HepG2 (cell line): ENCODE data around the gene CDK3. TPM values are rescaled to one million over a fixed set of nuclear protein-coding genes. Genes with fewer than 3 reads are reported as not detected.

Source experiments
- ATF3 ChIP-seq: sonication (generic); formaldehyde crosslinking; IDR thresholded peaks from 2 replicates; pipeline ENCODE4 v1.4.0; 2020; ENCODE audit warnings: missing genetic modification reagents
- EZH2 ChIP-seq: conservative IDR thresholded peaks from 2 replicates; pipeline ENCODE4 v1.6.1; 2012; ENCODE audit warnings: mild to moderate bottlenecking, low read depth, low read length, moderate library complexity
- FOXM1 ChIP-seq: sonication (generic); formaldehyde crosslinking; IDR thresholded peaks from 2 replicates; pipeline ENCODE4 v1.5.0; 2020; ENCODE audit warnings: missing genetic modification reagents
- HNF1A ChIP-seq, 2 experiments: sonication (generic) in 1 of 2; formaldehyde crosslinking in 1 of 2; IDR thresholded peaks; 2 replicates each; pipeline versions ENCODE4 v1.4.0 to v1.6.1; 2016 to 2020; ENCODE audit warnings: borderline replicate concordance in 1 of 2, low read depth in 1 of 2, mild to moderate bottlenecking in 1 of 2, missing genetic modification reagents in 1 of 2
- ISX ChIP-seq: sonication (generic); formaldehyde crosslinking; conservative IDR thresholded peaks from 2 replicates; pipeline ENCODE4 v1.5.0; 2020; ENCODE audit warnings: missing genetic modification reagents
- KLF15 ChIP-seq: sonication (generic); formaldehyde crosslinking; IDR thresholded peaks from 2 replicates; pipeline ENCODE4 v1.8.1; 2023; ENCODE audit warnings: borderline replicate concordance, mild to moderate bottlenecking, inconsistent platforms, missing genetic modification reagents, mixed read lengths
- KLF6 ChIP-seq: IDR thresholded peaks from 2 replicates; pipeline ENCODE4 v1.8.0; 2016; ENCODE audit warnings: missing biosample characterization, missing genetic modification reagents
- KMT2A ChIP-seq: sonication (generic); formaldehyde crosslinking; IDR thresholded peaks from 2 replicates; pipeline ENCODE4 v1.4.0; 2020; ENCODE audit warnings: missing genetic modification reagents
- MAX ChIP-seq: IDR thresholded peaks from 2 replicates; pipeline ENCODE4 v1.6.1; 2012; ENCODE audit warnings: inconsistent platforms
- MEIS2 ChIP-seq: sonication (generic); formaldehyde crosslinking; IDR thresholded peaks from 2 replicates; pipeline ENCODE4 v1.9.0; 2021; ENCODE audit warnings: mild to moderate bottlenecking, missing genetic modification reagents
- SMC3 ChIP-seq: IDR thresholded peaks from 2 replicates; pipeline ENCODE4 v1.6.1; 2011; ENCODE audit warnings: low read length, improper control_type of control experiment
- SOX6 ChIP-seq, 2 experiments: fragments of 450-650 bp in 1 of 2; sonication (generic) in 1 of 2; formaldehyde crosslinking in 1 of 2; IDR thresholded peaks; 2 replicates each; pipeline versions ENCODE4 v1.4.0 to v1.6.1; 2017 to 2020; ENCODE audit warnings: antibody characterized with exemption in 1 of 2, mild to moderate bottlenecking in 1 of 2, missing genetic modification reagents in 1 of 2
- SRF ChIP-seq: IDR thresholded peaks from 2 replicates; pipeline ENCODE4 v1.6.1; 2011; ENCODE audit warnings: mild to moderate bottlenecking, low read depth, low read length, moderate library complexity
- TBX2 ChIP-seq: sonication (generic); formaldehyde crosslinking; IDR thresholded peaks from 2 replicates; pipeline ENCODE4 v1.5.0; 2020; ENCODE audit warnings: missing genetic modification reagents, mild to moderate bottlenecking, borderline replicate concordance
- ZBTB25 ChIP-seq: IDR thresholded peaks from 2 replicates; pipeline ENCODE4 v1.6.1; 2018; ENCODE audit warnings: missing genetic modification reagents
- ZMYM3 ChIP-seq: sonication (generic); formaldehyde crosslinking; IDR thresholded peaks from 2 replicates; pipeline ENCODE4 v1.5.1; 2020; ENCODE audit warnings: mild to moderate bottlenecking, missing genetic modification reagents
- ZNF121 ChIP-seq: sonication (generic); formaldehyde crosslinking; IDR thresholded peaks from 2 replicates; pipeline ENCODE4 v1.5.0; 2020; ENCODE audit warnings: mild to moderate bottlenecking, missing genetic modification reagents
- ZNF282 ChIP-seq: fragments of 450-650 bp; IDR thresholded peaks from 2 replicates; pipeline ENCODE4 v1.6.1; 2018; ENCODE audit not compliant: partially characterized antibody
- ZNF33B ChIP-seq: sonication (generic); formaldehyde crosslinking; IDR thresholded peaks from 2 replicates; pipeline ENCODE4 v1.5.1; 2020; ENCODE audit warnings: mild to moderate bottlenecking, missing genetic modification reagents
- ZNF660 ChIP-seq: sonication (generic); formaldehyde crosslinking; IDR thresholded peaks from 2 replicates; pipeline ENCODE4 v1.5.1; 2020; ENCODE audit warnings: mild to moderate bottlenecking, low read depth, missing genetic modification reagents, borderline replicate concordance
- ZNF724P ChIP-seq: sonication (generic); formaldehyde crosslinking; IDR thresholded peaks from 2 replicates; pipeline ENCODE4 v1.8.0; 2022; ENCODE audit warnings: missing genetic modification reagents, borderline replicate concordance
- polyA plus RNA-seq, 8 experiments: library from polyadenylated mRNA; depleted of rRNA in 3 of 8; stranded (reverse) in 7 of 8; unstranded in 1 of 8; fragments of >200 nt; fragmentation: Illumina TruSeq in 4 of 8; extraction: Trizol in 4 of 8; gene quantifications; 2 replicates each; pipeline versions ENCODE4 v1.2.1 to v1.2.3, GENCODE V29; 2011 to 2016; ENCODE audit warnings: low read depth in 4 of 8, missing spikeins in 1 of 8, mixed read lengths in 1 of 8; ENCODE audit not compliant: insufficient read depth in 1 of 8
- total RNA-seq, 5 experiments: library from RNA; depleted of rRNA; stranded (reverse); fragments of >200 nt; fragmentation: Illumina TruSeq; extraction: Trizol; gene quantifications; 2 replicates each; pipeline ENCODE4 v1.2.3, GENCODE V29; 2016; ENCODE audit warnings: low read depth in 1 of 5

CDK3 gene
- total and polyA plus RNA-seq, 2 of the 13 experiments (the other 11 are each of a cell fraction or from before 2014, with no cell fraction given), result 5.8 to 11.4 TPM

GRCh38 chr17:75994802-75995370 is 5.8 kb upstream of the CDK3 start (continued):
- TF ChIP-seq ZNF33B (no peak), SRF (no peak), ZNF724P (CRISPR knock-in tag) (no peak), ZNF121 (CRISPR knock-in tag) (peak; percentile 92), TBX2 (CRISPR knock-in tag) (no peak), ZNF282 (no peak), ZMYM3 (CRISPR knock-in tag) (no peak; the same call in none of the 2 replicates), KMT2A (CRISPR knock-in tag) (0 out of 2 replicates have a peak, but pooled peaks have one; percentile 21), MAX (no peak), HNF1A (IDR thresholded peaks at IDR 0.05; ENCODE audit: low read depth) (no peak), HNF1A (CRISPR knock-in tag; IDR thresholded peaks at IDR 0.05; ENCODE audit: borderline replicate concordance) (no peak), FOXM1 (CRISPR knock-in tag) (no peak), ATF3 (no peak), KLF6 (no peak), SMC3 (no peak), MEIS2 (CRISPR knock-in tag) (no peak), SOX6 (IDR thresholded peaks at IDR 0.05) (no peak), SOX6 (CRISPR knock-in tag; IDR thresholded peaks at IDR 0.05) (no peak), KLF15 (no peak), ZBTB25 (CRISPR knock-in tag) (0 out of 2 replicates have a peak, but pooled peaks have one; percentile 17), EZH2 (no peak), ZNF660 (CRISPR knock-in tag) (no peak), ISX (no peak)
